HG03097 (cell line): ENCODE results near the gene CILP2.
A peak's percentile ranks its signal among the peaks of the same experiment; 100 is the strongest.

Experiments used
- ATAC-seq: cut with Tn5 transposase; IDR thresholded peaks from one replicate; pipeline ENCODE4 v1.9.1; 2021; ENCODE audit not compliant: unreplicated experiment, low FRiP score

Gene CILP2, protein sequence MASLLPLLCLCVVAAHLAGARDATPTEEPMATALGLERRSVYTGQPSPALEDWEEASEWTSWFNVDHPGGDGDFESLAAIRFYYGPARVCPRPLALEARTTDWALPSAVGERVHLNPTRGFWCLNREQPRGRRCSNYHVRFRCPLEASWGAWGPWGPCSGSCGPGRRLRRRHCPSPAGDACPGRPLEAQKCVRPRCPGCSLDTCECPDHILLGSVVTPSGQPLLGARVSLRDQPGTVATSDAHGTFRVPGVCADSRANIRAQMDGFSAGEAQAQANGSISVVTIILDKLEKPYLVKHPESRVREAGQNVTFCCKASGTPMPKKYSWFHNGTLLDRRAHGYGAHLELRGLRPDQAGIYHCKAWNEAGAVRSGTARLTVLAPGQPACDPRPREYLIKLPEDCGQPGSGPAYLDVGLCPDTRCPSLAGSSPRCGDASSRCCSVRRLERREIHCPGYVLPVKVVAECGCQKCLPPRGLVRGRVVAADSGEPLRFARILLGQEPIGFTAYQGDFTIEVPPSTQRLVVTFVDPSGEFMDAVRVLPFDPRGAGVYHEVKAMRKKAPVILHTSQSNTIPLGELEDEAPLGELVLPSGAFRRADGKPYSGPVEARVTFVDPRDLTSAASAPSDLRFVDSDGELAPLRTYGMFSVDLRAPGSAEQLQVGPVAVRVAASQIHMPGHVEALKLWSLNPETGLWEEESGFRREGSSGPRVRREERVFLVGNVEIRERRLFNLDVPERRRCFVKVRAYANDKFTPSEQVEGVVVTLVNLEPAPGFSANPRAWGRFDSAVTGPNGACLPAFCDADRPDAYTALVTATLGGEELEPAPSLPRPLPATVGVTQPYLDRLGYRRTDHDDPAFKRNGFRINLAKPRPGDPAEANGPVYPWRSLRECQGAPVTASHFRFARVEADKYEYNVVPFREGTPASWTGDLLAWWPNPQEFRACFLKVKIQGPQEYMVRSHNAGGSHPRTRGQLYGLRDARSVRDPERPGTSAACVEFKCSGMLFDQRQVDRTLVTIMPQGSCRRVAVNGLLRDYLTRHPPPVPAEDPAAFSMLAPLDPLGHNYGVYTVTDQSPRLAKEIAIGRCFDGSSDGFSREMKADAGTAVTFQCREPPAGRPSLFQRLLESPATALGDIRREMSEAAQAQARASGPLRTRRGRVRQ

DNA sequence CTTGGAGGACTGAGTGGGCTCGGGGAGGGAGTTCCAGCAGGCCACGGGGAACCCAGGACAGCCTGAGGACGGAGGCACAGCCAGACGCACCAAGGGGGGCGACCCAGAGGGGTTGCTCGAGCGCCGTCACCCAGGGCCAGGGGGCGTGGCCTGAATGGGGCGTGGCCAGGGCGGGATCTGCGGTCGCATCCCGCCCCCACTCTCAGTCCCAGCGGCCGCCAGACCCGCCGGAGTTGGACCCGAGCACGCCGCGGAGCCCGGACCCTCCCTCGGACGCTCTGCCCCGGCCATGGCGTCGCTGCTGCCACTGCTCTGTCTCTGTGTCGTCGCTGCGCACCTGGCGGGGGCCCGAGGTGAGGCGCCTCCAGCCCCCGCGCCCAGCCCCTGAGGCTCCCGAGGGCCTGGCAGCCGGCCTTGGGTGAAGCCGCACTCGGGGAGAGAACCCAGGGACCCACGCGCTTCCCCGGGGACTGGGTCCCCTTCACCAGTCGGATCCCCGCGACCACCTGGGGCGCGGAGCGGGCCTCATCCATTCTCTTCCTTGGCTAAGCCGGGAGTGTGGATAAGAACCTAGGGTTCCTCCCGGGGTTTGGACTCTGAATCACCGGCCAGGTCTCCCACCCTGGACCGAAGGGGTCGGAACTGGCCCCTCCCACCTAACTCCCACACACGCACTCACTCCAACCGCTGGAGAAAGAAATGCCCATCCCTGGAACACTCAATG is at the start of gene CILP2:
Gene CILP2, plus strand, starts transcription at position 205 of the 724 bp plus-strand sequence. Its CDS starts 85 bp downstream, at position 290.
- no peak for ATAC-seq

DNA sequence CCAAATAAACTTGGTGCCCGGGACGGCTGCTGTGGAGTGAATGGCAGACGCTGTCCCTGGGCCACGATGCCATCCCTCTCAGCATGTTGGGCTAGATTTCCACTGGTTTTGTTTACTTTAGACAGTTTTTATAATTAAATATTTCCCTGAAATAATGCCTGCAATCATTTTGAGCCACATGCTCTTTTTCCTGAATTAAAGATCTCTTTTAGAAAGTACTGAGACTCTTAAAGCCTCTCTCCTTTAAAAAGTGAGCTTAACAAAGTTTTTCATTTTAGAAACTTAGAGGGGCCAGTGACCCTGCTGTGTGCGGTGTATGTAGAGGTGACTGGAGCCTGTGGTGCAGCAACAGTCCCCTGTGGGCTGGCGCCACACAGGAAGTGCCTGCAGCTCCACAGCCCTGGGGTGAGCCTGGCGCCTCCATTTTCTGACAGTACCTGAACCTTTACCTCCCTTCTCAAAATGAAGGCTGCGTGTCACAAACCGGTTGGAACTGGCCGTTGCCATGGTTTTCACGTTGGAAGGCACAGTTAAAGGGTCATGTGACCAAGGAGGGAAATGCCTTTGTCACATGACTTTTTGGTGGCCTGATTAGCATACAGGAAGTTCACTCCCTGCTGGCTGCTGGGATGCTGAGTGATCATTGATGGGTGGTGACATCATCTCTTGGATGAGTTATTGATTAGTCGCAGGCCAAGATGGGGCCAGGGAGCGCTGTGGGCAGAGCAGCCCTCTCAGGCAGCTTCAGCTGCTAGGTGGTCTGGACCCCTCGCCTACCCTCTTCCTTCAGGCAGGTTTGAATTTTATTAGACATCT is 49.0 kb upstream of the CILP2 start:
- peak; percentile 51 for ATAC-seq

DNA sequence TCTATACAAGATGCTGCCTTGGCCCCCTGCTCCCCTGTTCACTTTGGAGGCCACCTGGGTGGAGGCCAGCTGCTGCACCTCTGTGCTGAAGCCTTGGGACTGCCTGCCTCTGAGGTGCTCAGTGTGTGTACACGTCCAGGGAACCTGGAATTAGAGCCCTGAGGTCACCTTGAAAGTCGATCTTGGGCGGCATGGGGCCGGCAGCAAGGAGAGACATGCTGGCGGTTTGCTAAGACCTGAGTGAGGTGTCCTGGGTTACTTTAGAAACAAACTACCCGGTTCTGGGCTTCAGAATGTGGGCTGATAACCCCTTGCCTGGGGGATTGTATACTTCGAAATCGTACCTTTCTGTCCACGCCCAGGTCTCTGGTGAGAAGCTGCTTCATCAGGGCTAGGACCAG is 48.3 kb upstream of the CILP2 start:
- ATAC-seq = no peak

DNA sequence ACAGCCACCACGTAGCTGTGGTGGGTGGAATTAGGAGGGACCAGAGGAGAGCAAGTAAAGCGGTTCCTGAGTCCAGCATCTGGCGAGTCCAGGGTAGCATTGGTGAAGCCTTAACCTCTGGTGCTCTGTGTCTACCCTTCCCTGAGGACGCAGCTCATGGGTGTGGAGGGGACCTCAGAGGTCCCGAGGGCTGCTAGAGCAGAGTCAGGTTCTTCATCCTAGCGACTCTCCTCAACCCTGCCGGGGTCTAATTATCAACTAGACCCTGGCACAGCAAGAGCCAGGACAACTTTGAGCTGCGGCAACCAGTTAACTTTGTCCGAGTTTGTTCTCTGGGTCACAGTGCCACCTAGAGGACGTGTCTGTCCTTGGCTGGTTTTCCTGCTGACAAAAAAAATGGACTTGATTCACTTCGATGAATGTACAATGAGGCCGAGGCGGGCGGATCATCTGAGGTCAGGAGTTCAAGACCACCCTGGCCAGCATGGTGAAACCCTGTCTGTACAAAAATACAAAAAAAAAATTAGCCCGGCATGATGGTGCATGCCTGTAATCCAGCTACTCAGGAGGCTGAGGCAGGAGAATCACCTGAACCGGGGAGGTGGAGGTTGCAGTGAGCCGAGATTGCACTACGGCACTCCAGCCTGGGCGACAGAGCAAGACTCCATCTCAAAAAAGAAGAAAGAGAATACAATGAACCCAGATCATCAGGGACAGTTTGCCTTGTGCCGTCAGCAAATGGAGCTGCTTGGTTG is 47.7 kb upstream of the CILP2 start:
- ATAC-seq = no peak

GRCh38 chr19:19491321-19492025 is 46.6 kb upstream of the CILP2 start:
- no peak for ATAC-seq

DNA sequence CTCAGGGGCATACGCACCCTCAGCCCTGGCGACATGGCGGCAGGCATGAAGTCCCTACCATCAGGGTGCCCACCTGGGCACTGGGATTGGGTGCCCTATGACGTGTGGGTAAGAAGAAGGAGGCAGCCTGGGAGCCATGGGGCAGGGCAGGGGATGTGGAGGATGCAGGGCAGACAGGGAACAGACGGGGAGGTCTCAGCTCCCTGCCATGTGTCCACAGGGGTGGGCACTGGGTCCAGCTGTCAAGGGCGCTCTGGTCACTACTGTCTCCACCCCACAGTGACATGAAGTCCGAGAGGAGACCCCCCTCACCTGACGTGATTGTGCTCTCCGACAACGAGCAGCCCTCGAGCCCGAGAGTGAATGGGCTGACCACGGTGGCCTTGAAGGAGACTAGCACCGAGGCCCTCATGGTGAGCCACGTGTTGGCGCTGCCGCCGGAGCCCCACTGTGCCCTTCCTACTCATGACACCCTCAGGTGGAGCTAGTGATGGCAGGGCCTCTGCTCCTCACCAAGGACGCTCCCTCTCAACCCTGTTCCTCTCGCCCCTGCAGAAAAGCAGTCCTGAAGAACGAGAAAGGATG is 45.9 kb upstream of the CILP2 start:
- ATAC-seq = no peak

- ATAC-seq = no peak
Observed at GRCh38 chr19:19493841-19494546, 44.1 kb upstream of the CILP2 start.

DNA sequence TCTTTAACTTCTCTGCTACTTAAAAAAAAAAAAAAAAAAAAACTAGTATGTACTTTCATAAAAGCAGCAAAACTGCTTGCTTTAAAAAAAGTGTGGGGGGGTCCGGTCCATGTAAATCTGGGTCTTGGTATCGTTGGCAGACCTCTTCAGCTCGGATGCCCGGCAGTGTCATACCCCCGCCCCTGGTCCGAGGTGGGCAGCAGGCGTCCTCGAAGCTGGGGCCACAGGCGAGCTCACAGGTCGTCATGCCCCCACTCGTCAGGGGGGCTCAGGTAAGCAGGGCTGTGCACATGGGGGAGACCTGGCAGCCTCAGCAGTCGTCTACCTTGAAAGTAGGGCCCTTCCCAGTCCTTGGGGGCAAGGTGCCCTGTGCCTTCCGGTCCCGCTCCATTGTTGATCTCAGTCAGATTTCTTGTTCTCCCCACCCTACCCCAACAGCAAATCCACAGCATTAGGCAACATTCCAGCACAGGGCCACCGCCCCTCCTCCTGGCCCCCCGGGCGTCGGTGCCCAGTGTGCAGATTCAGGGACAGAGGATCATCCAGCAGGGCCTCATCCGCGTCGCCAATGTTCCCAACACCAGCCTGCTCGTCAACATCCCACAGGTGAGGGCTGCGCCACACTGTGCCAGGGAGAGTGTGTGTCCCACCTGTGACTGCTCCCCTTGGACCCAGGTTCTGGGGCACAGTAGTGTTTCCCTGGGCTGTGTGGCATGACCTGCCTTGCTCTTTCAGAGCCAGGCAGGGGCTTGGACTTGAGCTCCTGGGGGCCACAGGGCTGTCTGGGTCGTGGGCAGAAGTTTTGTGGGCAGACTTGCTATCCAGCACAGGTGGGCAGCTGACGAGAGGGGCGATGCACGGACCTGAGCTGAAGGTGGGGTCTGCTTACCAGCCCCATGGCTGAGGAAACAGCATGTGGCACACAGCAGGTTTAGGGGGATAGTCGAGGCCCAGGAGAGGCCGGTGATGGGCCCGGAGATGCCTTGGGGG is 42.2 kb upstream of the CILP2 start:
- no peak for ATAC-seq

GRCh38 chr19:19498255-19498991 is 39.6 kb upstream of the CILP2 start:
- ATAC-seq = no peak

- no peak for ATAC-seq
Observed at GRCh38 chr19:19499272-19499995, 38.6 kb upstream of the CILP2 start.

DNA sequence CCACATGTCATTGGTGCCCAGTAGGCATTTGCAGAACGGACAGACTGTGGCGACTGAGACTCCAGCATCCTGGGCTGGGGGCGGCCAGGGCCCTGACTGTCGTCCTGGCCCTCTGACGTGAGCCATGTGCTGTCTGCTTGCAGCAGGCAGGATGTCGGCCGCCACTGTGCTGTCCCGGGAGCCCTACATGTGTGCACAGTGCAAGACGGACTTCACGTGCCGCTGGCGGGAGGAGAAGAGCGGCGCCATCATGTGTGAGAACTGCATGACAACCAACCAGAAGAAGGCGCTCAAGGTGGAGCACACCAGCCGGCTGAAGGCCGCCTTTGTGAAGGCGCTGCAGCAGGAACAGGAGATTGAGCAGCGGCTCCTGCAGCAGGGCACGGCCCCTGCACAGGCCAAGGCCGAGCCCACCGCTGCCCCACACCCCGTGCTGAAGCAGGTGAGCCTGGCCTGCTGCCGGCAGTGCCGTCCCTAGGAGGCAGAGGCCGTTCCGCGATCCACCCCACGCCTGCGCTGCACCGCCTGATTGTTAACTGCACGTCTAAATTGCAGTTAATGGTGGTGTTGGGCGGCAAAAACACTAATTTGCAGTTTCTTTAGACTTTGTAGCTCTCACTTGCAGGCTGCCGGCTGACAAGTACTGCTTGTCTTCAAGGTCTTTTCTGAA is 37.0 kb upstream of the CILP2 start:
- ATAC-seq = no peak

- ATAC-seq = no peak
Observed at GRCh38 chr19:19501798-19502197, 36.3 kb upstream of the CILP2 start.

DNA sequence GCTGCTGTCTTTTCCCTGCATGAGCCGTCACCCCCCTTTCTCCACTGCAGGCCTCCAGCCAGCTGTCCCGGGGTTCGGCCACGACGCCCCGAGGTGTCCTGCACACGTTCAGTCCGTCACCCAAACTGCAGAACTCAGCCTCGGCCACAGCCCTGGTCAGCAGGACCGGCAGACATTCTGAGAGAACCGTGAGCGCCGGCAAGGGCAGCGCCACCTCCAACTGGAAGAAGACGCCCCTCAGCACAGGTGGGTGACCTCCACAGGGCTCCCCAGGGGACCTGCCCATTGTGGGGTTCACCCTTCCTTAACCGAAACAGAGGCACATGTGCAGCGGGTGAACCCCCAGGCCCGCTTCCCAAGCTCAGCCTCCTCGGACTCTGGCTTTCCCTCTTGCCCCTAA is 35.8 kb upstream of the CILP2 start:
- ATAC-seq = no peak
